ENCODE results near the gene COL11A1.
"Not testable (repeated sequence)": the region's sequence is repeated elsewhere in the genome, so short reads cannot be mapped to it uniquely, and the experiment has no call there.

Gene COL11A1

GRCh38 chr1:102970496-102971078, 137.7 kb downstream of the COL11A1 start:
- no peaks in the 10 kb centered on the region for H3K4me1 ChIP-seq (ENCODE audit: control insufficient read depth in 1 of 2, insufficient read depth in 2 of 2, low read length in 2 of 2)
- no peaks in the 10 kb centered on the region for H3K27me3 ChIP-seq (ENCODE audit: low read depth, low read length)
- no peaks in the 10 kb centered on the region for H3K9me3 ChIP-seq (ENCODE audit: control insufficient read depth in 1 of 2, low read length in 2 of 2)
- H3K27ac ChIP-seq (ENCODE audit: low read length) = no peak overlapping the region
- no peak overlapping the region for H3K4me3 ChIP-seq (ENCODE audit: low read depth in 1 of 2, low read length in 2 of 2)
- no peaks in the 10 kb centered on the region for H3K36me3 ChIP-seq (ENCODE audit: control insufficient read depth in 1 of 2, insufficient read depth in 2 of 2, low read length in 2 of 2)

- H3K27me3 ChIP-seq (ENCODE audit: low read depth, low read length) = no peaks in the 10 kb centered on the region
- no peak overlapping the region for H3K4me3 ChIP-seq (ENCODE audit: low read depth in 1 of 2, low read length in 2 of 2)
- H3K4me1 ChIP-seq (ENCODE audit: control insufficient read depth in 1 of 2, insufficient read depth in 2 of 2, low read length in 2 of 2) = no peaks in the 10 kb centered on the region
- H3K27ac ChIP-seq (ENCODE audit: low read length) = no peak overlapping the region
- H3K36me3 ChIP-seq (ENCODE audit: control insufficient read depth in 1 of 2, insufficient read depth in 2 of 2, low read length in 2 of 2) = no peaks in the 10 kb centered on the region
- no peaks in the 10 kb centered on the region for H3K9me3 ChIP-seq (ENCODE audit: control insufficient read depth in 1 of 2, low read length in 2 of 2)
Measured at GRCh38 chr1:102967786-102968185, 140.5 kb downstream of the COL11A1 start.

DNA sequence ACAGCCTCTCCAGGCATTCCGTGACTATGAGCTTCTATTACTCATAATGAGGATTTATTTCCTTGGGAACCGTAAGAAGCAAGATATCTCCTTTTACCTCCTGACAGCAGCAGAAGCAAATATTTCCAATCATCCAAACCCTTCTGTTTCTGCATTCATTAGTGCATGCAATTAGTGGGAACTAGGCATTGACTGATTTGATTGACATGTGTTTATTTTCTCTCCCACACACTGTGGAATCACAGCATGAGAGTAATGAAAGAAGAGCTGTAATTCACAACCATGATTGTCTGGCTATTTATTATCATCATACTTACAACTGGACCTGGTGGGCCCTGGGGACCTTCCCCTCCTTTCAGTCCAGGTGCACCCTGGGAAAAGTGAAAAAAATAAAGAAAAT, 146.8 kb downstream of the COL11A1 start:
- H3K36me3 ChIP-seq (ENCODE audit: control insufficient read depth in 1 of 2, insufficient read depth in 2 of 2, low read length in 2 of 2) = no peaks in the 10 kb centered on the region

DNA sequence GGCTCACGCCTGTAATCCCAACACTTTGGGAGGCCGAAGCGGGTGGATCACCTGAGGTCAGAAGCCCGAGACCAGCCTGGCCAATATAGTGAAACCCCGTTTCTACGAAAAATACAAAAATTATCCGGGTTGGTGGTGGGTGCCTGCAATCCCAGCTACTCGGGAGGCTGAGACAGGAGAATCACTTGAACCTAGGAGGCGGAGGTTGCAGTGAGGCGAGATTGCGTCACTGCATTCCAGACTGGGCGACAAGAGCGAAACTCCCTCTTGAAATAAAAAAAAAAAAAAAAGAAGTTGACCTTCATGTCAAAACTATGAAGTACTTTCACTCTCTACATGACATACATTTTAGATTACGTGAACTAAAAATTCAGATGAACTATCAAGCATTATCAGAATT, 153.7 kb downstream of the COL11A1 start:
- no peak overlapping the region for H3K27ac ChIP-seq (ENCODE audit: low read length)
- H3K4me1 ChIP-seq (ENCODE audit: control insufficient read depth in 1 of 2, insufficient read depth in 2 of 2, low read length in 2 of 2) = no peaks in the 10 kb centered on the region
- H3K36me3 ChIP-seq (ENCODE audit: control insufficient read depth in 1 of 2, insufficient read depth in 2 of 2, low read length in 2 of 2) = no peaks in the 10 kb centered on the region
- no peaks in the 10 kb centered on the region for H3K27me3 ChIP-seq (ENCODE audit: low read depth, low read length)
- H3K9me3 ChIP-seq (ENCODE audit: control insufficient read depth in 1 of 2, low read length in 2 of 2) = no peaks in the 10 kb centered on the region
- H3K4me3 ChIP-seq (ENCODE audit: low read depth in 1 of 2, low read length in 2 of 2) = no peak overlapping the region

More for the DNA sequence above, 146.8 kb downstream of the COL11A1 start:
- Histone ChIP-seq H3K4me1 (ENCODE audit: control insufficient read depth in 1 of 2, insufficient read depth in 2 of 2, low read length in 2 of 2) (no peaks in the 10 kb centered on the region), H3K27ac (ENCODE audit: low read length) (no peak overlapping the region), H3K9me3 (ENCODE audit: control insufficient read depth in 1 of 2, low read length in 2 of 2) (no peaks in the 10 kb centered on the region), H3K4me3 (ENCODE audit: low read depth in 1 of 2, low read length in 2 of 2) (no peak overlapping the region), H3K27me3 (ENCODE audit: low read depth, low read length) (no peaks in the 10 kb centered on the region)

- no peaks in the 10 kb centered on the region for H3K36me3 ChIP-seq (ENCODE audit: control insufficient read depth in 1 of 2, insufficient read depth in 2 of 2, low read length in 2 of 2)
- no peaks in the 10 kb centered on the region for H3K4me1 ChIP-seq (ENCODE audit: control insufficient read depth in 1 of 2, insufficient read depth in 2 of 2, low read length in 2 of 2)
- no peak overlapping the region for H3K4me3 ChIP-seq (ENCODE audit: low read depth in 1 of 2, low read length in 2 of 2)
- no peaks in the 10 kb centered on the region for H3K9me3 ChIP-seq (ENCODE audit: control insufficient read depth in 1 of 2, low read length in 2 of 2)
- H3K27ac ChIP-seq (ENCODE audit: low read length) = no peak overlapping the region
- no peaks in the 10 kb centered on the region for H3K27me3 ChIP-seq (ENCODE audit: low read depth, low read length)
Measured at GRCh38 chr1:102952400-102952799, 155.9 kb downstream of the COL11A1 start.

GRCh38 chr1:102942324-102942723, 166.0 kb downstream of the COL11A1 start:
- H3K36me3 ChIP-seq (ENCODE audit: control insufficient read depth in 1 of 2, insufficient read depth in 2 of 2, low read length in 2 of 2) = no peaks in the 10 kb centered on the region
- H3K4me3 ChIP-seq (ENCODE audit: low read depth in 1 of 2, low read length in 2 of 2) = no peak overlapping the region
- H3K4me1 ChIP-seq (ENCODE audit: control insufficient read depth in 1 of 2, insufficient read depth in 2 of 2, low read length in 2 of 2) = no peaks in the 10 kb centered on the region
- no peaks in the 10 kb centered on the region for H3K9me3 ChIP-seq (ENCODE audit: control insufficient read depth in 1 of 2, low read length in 2 of 2)
- H3K27ac ChIP-seq (ENCODE audit: low read length) = no peak overlapping the region
- no peaks in the 10 kb centered on the region for H3K27me3 ChIP-seq (ENCODE audit: low read depth, low read length)

DNA sequence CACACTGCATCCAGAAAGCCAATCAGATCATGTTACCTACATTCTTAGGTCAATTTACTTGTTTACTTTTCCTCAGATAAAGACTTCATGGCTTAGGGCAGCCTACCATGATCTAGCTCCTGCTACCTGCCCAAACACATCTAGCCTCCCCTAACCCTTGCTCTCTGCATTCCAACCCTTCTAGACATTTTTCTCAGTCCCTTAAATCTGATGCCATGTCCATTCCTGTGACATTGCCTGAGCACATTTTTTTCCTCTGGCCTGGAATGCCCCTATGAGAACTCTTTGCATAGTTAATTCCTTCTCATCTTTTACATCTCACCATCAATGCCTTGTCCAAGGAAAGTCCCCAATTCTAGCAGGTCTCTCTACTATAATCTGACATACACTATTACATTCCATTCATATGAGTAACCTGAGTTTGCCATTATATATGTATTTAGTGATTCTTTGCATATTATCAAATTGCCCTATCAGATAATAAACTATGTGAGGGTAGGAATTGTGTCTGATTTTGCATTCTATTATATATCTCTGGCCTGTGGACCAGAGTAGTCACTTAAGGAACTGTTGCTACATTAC, 166.9 kb downstream of the COL11A1 start:
- Histone ChIP-seq H3K36me3 (ENCODE audit: control insufficient read depth in 1 of 2, insufficient read depth in 2 of 2, low read length in 2 of 2) (no peaks in the 10 kb centered on the region), H3K27ac (ENCODE audit: low read length) (no peak overlapping the region), H3K4me3 (ENCODE audit: low read depth in 1 of 2, low read length in 2 of 2) (no peak overlapping the region), H3K27me3 (ENCODE audit: low read depth, low read length) (no peaks in the 10 kb centered on the region), H3K9me3 (ENCODE audit: control insufficient read depth in 1 of 2, low read length in 2 of 2) (no peaks in the 10 kb centered on the region), H3K4me1 (ENCODE audit: control insufficient read depth in 1 of 2, insufficient read depth in 2 of 2, low read length in 2 of 2) (no peaks in the 10 kb centered on the region)

- Histone ChIP-seq H3K36me3 (ENCODE audit: control insufficient read depth in 1 of 2, insufficient read depth in 2 of 2, low read length in 2 of 2) (no peaks in the 10 kb centered on the region), H3K27ac (ENCODE audit: low read length) (no peak overlapping the region), H3K27me3 (ENCODE audit: low read depth, low read length) (no peaks in the 10 kb centered on the region), H3K4me3 (ENCODE audit: low read depth in 1 of 2, low read length in 2 of 2) (no peak overlapping the region), H3K4me1 (ENCODE audit: control insufficient read depth in 1 of 2, insufficient read depth in 2 of 2, low read length in 2 of 2) (no peaks in the 10 kb centered on the region), H3K9me3 (ENCODE audit: control insufficient read depth in 1 of 2, low read length in 2 of 2) (no peaks in the 10 kb centered on the region)
Measured at GRCh38 chr1:102937401-102937800, 170.9 kb downstream of the COL11A1 start.

- H3K4me3 ChIP-seq (ENCODE audit: low read depth in 1 of 2, low read length in 2 of 2); H3K9me3 ChIP-seq (ENCODE audit: control insufficient read depth in 1 of 2, low read length in 2 of 2); H3K36me3 ChIP-seq (ENCODE audit: control insufficient read depth in 1 of 2, insufficient read depth in 2 of 2, low read length in 2 of 2); H3K27ac ChIP-seq (ENCODE audit: low read length); H3K27me3 ChIP-seq (ENCODE audit: low read depth, low read length); H3K4me1 ChIP-seq (ENCODE audit: control insufficient read depth in 1 of 2, insufficient read depth in 2 of 2, low read length in 2 of 2): not testable (repeated sequence)
Measured at GRCh38 chr1:102933362-102933761, 175.0 kb downstream of the COL11A1 start.

- Histone ChIP-seq H3K27ac (ENCODE audit: low read length) (no peak overlapping the region), H3K36me3 (ENCODE audit: control insufficient read depth in 1 of 2, insufficient read depth in 2 of 2, low read length in 2 of 2) (no peaks in the 10 kb centered on the region), H3K4me3 (ENCODE audit: low read depth in 1 of 2, low read length in 2 of 2) (no peak overlapping the region), H3K4me1 (ENCODE audit: control insufficient read depth in 1 of 2, insufficient read depth in 2 of 2, low read length in 2 of 2) (no peaks in the 10 kb centered on the region), H3K9me3 (ENCODE audit: control insufficient read depth in 1 of 2, low read length in 2 of 2) (no peaks in the 10 kb centered on the region), H3K27me3 (ENCODE audit: low read depth, low read length) (no peaks in the 10 kb centered on the region)
Measured at GRCh38 chr1:102919659-102920058, 188.7 kb downstream of the COL11A1 start.

DNA sequence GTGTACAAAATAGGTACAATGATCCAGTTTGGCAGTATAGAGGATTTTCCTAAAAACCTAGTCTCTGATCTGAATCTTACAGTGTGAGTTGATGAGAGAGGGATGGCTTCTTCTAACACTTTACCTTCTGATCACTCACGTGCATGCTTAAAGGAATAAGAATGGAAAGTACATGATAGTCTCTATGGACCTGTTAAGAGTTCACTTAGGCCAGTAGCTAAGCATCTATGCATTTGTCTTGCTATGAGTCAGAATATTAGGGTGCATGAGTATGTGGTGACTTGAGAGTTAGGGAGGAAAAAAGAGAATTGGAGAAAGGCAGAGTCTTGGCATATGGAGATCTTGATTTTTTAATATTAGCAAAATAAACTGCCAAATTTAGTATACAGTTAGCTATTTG, 206.3 kb downstream of the COL11A1 start:
- Histone ChIP-seq H3K27ac (ENCODE audit: low read length) (no peak overlapping the region), H3K9me3 (ENCODE audit: control insufficient read depth in 1 of 2, low read length in 2 of 2) (no peaks in the 10 kb centered on the region), H3K4me1 (ENCODE audit: control insufficient read depth in 1 of 2, insufficient read depth in 2 of 2, low read length in 2 of 2) (no peaks in the 10 kb centered on the region), H3K36me3 (ENCODE audit: control insufficient read depth in 1 of 2, insufficient read depth in 2 of 2, low read length in 2 of 2) (no peaks in the 10 kb centered on the region), H3K27me3 (ENCODE audit: low read depth, low read length) (no peaks in the 10 kb centered on the region), H3K4me3 (ENCODE audit: low read depth in 1 of 2, low read length in 2 of 2) (no peak overlapping the region)

- Histone ChIP-seq H3K4me1 (ENCODE audit: control insufficient read depth in 1 of 2, insufficient read depth in 2 of 2, low read length in 2 of 2) (no peaks in the 10 kb centered on the region), H3K36me3 (ENCODE audit: control insufficient read depth in 1 of 2, insufficient read depth in 2 of 2, low read length in 2 of 2) (no peaks in the 10 kb centered on the region), H3K4me3 (ENCODE audit: low read depth in 1 of 2, low read length in 2 of 2) (no peak overlapping the region), H3K27ac (ENCODE audit: low read length) (no peak overlapping the region), H3K27me3 (ENCODE audit: low read depth, low read length) (no peaks in the 10 kb centered on the region), H3K9me3 (ENCODE audit: control insufficient read depth in 1 of 2, low read length in 2 of 2) (no peaks in the 10 kb centered on the region)
Measured at GRCh38 chr1:102899935-102900334, 208.4 kb downstream of the COL11A1 start.
